Measurements from ENCODE around the gene ENTPD8. TPM values are rescaled to one million over a fixed set of nuclear protein-coding genes. Genes with fewer than 3 reads are reported as not detected.

The ENTPD8 gene
- total RNA-seq, 2 experiments from 2014 or later = not detected

DNA sequence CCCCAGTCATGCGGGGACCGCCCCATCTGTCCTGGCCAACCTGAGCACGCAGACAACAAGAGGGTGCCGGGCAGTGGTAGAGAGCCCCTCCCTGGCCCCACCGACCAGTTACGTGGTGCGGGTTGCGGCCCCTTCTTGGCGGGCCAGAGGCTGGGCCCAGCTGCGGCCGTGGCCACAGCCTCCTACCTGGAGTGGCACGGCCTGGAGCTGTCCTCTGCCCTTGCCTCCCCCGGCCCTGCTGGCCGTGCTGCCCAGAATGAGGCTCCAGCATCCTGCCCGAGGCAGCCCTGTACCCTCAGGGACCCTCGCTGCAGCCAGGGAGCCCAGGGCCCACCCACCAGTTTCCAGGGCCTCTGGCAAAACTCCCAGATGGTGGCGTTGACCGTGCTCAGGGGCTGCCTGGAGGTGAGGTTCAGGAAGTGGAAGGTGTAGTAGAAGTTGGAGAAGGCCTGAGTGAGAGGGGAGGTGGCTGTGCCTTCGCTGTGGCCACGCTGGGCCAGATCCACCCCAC, 5.7 kb downstream of the ENTPD8 start:
- no peak for ATAC-seq
- no peak overlapping the region for H3K27ac Mint-ChIP-seq
- intact Hi-C loops (cut with micrococcal nuclease) = no loop called here
- ChIA-PET POLR2A (no interaction called here), CTCF (interaction anchor here (1.3 kb wide), 1 partner anchor 12 kb away, joined by 3 read pairs; the partner anchor contains the start of gene NOXA1)
- no peaks in the 10 kb centered on the region for H3K27me3 Mint-ChIP-seq
- no peaks in the 10 kb centered on the region for H3K4me1 Mint-ChIP-seq (ENCODE audit: low read depth)
- H3K9me3 Mint-ChIP-seq = no peaks in the 10 kb centered on the region
- H3K4me3 Mint-ChIP-seq = no peak overlapping the region
- H3K36me3 Mint-ChIP-seq (ENCODE audit: low read depth) = no peaks in the 10 kb centered on the region
- no peak for DNase-seq
- TF ChIP-seq, protein P1, sequence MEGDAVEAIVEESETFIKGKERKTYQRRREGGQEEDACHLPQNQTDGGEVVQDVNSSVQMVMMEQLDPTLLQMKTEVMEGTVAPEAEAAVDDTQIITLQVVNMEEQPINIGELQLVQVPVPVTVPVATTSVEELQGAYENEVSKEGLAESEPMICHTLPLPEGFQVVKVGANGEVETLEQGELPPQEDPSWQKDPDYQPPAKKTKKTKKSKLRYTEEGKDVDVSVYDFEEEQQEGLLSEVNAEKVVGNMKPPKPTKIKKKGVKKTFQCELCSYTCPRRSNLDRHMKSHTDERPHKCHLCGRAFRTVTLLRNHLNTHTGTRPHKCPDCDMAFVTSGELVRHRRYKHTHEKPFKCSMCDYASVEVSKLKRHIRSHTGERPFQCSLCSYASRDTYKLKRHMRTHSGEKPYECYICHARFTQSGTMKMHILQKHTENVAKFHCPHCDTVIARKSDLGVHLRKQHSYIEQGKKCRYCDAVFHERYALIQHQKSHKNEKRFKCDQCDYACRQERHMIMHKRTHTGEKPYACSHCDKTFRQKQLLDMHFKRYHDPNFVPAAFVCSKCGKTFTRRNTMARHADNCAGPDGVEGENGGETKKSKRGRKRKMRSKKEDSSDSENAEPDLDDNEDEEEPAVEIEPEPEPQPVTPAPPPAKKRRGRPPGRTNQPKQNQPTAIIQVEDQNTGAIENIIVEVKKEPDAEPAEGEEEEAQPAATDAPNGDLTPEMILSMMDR (IDR thresholded peaks at IDR 0.05) = no peak

DNA sequence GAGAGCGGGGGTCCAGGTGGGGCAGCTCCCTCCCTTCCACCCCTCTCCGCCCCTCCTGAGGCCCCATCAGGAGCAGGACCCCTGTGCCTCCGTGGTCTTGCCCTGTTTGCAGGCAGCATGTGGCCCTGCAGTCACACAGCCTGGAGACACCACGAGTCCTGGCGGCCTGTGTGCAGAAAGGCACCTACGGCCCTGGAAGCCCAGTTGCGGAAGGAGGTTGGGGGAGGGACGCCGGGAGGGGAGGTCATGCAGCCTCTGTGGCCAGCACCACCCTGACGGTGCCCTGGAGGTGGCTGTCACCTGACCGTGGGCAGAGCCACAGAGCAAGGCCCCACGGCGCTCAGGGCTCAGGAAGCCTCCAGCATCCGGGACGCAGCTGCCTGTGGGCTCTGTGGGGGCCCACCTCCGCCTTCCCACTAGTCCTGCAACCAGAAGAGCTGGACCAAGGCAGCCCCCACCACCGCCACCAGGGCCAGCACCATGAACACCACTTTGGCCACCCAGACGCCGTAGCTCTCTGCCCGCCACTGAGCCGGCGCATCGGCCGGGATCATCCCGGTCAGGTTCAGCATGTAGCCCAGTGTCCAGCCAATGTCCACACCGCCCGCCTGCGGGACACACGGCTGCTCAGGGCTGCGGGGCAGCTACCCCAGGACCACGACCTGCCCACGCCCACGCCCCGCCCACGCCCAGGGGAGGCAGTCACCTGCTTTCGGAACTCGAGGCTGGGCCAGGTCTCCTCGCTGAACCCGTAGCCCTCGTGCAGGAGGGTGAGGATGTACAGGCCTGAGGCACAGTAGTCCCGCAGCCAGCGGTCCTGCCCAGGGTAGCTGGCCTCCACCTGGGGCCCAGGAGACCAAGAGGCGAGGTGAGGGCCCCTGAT, 6.4 kb downstream of the ENTPD8 start:
- intact Hi-C loops (cut with micrococcal nuclease) = no loop called here

DNA sequence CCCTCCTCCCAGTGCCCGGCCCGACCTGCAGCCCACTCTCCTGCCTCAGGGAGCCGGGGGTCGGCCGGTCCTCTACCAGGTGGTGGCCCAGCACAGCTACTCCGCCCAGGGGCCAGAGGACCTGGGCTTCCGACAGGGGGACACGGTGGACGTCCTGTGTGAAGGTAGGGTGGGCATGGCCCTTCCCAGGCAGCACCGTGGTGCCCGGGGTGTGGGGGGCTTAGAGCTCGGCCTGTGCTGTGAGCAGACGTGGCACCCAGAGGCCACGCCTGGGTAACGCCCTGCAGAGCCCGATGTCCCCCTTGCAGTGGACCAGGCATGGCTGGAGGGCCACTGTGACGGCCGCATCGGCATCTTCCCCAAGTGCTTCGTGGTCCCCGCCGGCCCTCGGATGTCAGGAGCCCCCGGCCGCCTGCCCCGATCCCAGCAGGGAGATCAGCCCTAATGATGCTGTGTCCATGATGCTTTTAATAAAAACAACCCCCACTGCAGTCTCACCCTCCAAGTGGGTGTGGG, 7.2 kb downstream of the ENTPD8 start:
- POLR2A ChIA-PET = no interaction called here
- H3K9me3 Mint-ChIP-seq = no peaks in the 10 kb centered on the region
- TF ChIP-seq, protein P1 (IDR thresholded peaks at IDR 0.05) = no peak
- no peaks in the 10 kb centered on the region for H3K36me3 Mint-ChIP-seq (ENCODE audit: low read depth)
- DNase-seq (no peak), ATAC-seq (no peak)
- H3K27ac Mint-ChIP-seq = no peak overlapping the region
- CTCF ChIA-PET = interaction anchor here (1.3 kb wide), 1 partner anchor 10 kb away, joined by 3 read pairs; the partner anchor contains the start of gene NOXA1
- intact Hi-C loops (cut with micrococcal nuclease) = no loop called here
- H3K27me3 Mint-ChIP-seq = no peaks in the 10 kb centered on the region
- no peaks in the 10 kb centered on the region for H3K4me1 Mint-ChIP-seq (ENCODE audit: low read depth)
- no peak overlapping the region for H3K4me3 Mint-ChIP-seq

More for the DNA sequence above, 6.4 kb downstream of the ENTPD8 start:
- no peaks in the 10 kb centered on the region for H3K9me3 Mint-ChIP-seq
- no peaks in the 10 kb centered on the region for H3K27me3 Mint-ChIP-seq
- DNase-seq (no peak), ATAC-seq (no peak)
- ChIA-PET POLR2A (no interaction called here), CTCF (interaction anchor here (1.3 kb wide), 1 partner anchor 11 kb away, joined by 3 read pairs; the partner anchor contains the start of gene NOXA1)
- no peak overlapping the region for H3K4me3 Mint-ChIP-seq
- TF ChIP-seq, protein P1 (IDR thresholded peaks at IDR 0.05) = no peak
- H3K36me3 Mint-ChIP-seq (ENCODE audit: low read depth) = no peaks in the 10 kb centered on the region
- H3K27ac Mint-ChIP-seq = no peak overlapping the region
- no peaks in the 10 kb centered on the region for H3K4me1 Mint-ChIP-seq (ENCODE audit: low read depth)

DNA sequence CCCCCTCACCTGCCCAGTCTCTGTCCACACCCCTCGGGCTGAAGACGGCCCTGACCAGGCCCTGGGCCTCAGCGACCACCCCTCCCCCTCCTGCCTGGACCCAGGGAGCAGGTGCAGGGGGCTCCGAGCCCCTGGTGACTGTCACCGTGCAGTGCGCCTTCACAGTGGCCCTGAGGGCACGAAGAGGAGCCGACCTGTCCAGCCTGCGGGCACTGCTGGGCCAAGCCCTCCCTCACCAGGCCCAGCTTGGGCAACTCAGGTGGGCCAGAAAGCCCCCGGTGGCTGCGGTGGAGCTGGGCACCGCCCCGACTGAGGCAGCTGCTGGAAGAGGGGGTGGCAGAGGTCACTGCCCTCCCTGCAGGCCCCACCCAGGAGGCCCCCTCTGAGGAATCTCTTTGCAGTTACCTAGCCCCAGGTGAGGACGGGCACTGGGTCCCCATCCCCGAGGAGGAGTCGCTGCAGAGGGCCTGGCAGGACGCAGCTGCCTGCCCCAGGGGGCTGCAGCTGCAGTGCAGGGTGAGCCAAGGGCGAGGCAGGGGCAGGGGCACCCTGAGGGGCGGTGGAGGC, 7.7 kb downstream of the ENTPD8 start:
- DNase-seq = no peak
- CTCF ChIA-PET = no interaction called here
- no peak overlapping the region for H3K4me3 Mint-ChIP-seq

More for the DNA sequence above, 7.7 kb downstream of the ENTPD8 start:
- Mint-ChIP-seq H3K9me3 (no peaks in the 10 kb centered on the region), H3K4me1 (ENCODE audit: low read depth) (no peaks in the 10 kb centered on the region), H3K27ac (no peak overlapping the region), H3K36me3 (ENCODE audit: low read depth) (no peaks in the 10 kb centered on the region), H3K27me3 (no peaks in the 10 kb centered on the region)
- no peak for ATAC-seq
- intact Hi-C loops (cut with micrococcal nuclease) = no loop called here
- POLR2A ChIA-PET = interaction anchor here (0.6 kb wide), 1 partner anchor 11 kb away, joined by 3 read pairs; no protein-coding TSS in a partner anchor
- TF ChIP-seq, protein P1 (IDR thresholded peaks at IDR 0.05) = no peak
